Smooth muscle cell (in vitro differentiated cells): ENCODE results near the gene ANTXR1. TPM values are rescaled to one million over a fixed set of nuclear protein-coding genes. Genes with fewer than 3 reads are reported as not detected.

Experiments
- DNase-seq: peaks from one replicate; lab custom pipeline; 2025; ENCODE audit not compliant: unreplicated experiment; lab: John Stamatoyannopoulos, UW
- H2AFZ ChIP-seq: fragments of 200-600 bp; sonication (generic); 2 replicates; pipeline ENCODE4 v1.6.0; 2016; ENCODE audit warnings: antibody characterized with exemption, low read depth, mild to moderate bottlenecking
- H3F3A ChIP-seq: fragments of 200-600 bp; sonication (generic); 2 replicates; pipeline ENCODE4 v1.6.0; 2017; ENCODE audit warnings: antibody characterized with exemption, low read depth
- H3K27ac ChIP-seq: fragments of 200-600 bp; sonication (generic); 2 replicates; pipeline ENCODE4 v1.5.1; 2016; ENCODE audit warnings: low read depth, mild to moderate bottlenecking
- H3K27me3 ChIP-seq: fragments of 200-600 bp; sonication (generic); 2 replicates; pipeline ENCODE4 v1.6.1; 2016; ENCODE audit warnings: low read depth, mild to moderate bottlenecking
- H3K36me3 ChIP-seq: fragments of 200-600 bp; sonication (generic); 2 replicates; pipeline ENCODE4 v1.5.1; 2016; ENCODE audit warnings: low read depth
- H3K4me1 ChIP-seq: fragments of 200-600 bp; sonication (generic); 2 replicates; pipeline ENCODE4 v1.5.1; 2016; ENCODE audit warnings: low read depth
- H3K4me2 ChIP-seq: fragments of 200-600 bp; sonication (generic); 2 replicates; pipeline ENCODE4 v1.6.0; 2016; ENCODE audit warnings: mild to moderate bottlenecking
- H3K4me3 ChIP-seq: fragments of 200-600 bp; sonication (generic); 2 replicates; pipeline ENCODE4 v1.5.1; 2016; ENCODE audit warnings: mild to moderate bottlenecking
- H3K79me2 ChIP-seq: fragments of 200-600 bp; sonication (generic); 2 replicates; pipeline ENCODE4 v1.6.0; 2016; ENCODE audit warnings: low read depth, mild to moderate bottlenecking
- H3K9ac ChIP-seq: fragments of 200-600 bp; sonication (generic); 2 replicates; pipeline ENCODE4 v1.6.0; 2016; ENCODE audit warnings: low read depth
- H3K9me3 ChIP-seq: fragments of 200-600 bp; sonication (generic); replicated peaks from 2 replicates; pipeline ENCODE4 v1.5.1; 2016; ENCODE audit warnings: low read depth
- H4K20me1 ChIP-seq: fragments of 200-600 bp; sonication (generic); 2 replicates; pipeline ENCODE4 v1.6.0; 2016; ENCODE audit warnings: low read depth
- CTCF ChIP-seq: fragments of 200-600 bp; sonication (generic); IDR thresholded peaks from 2 replicates; pipeline ENCODE4 v1.5.1; 2017; ENCODE audit warnings: borderline replicate concordance, mild to moderate bottlenecking, antibody characterized with exemption; ENCODE audit not compliant: insufficient read depth, poor library complexity, severe bottlenecking
- WGBS: methylation state at CpG from one replicate; pipeline ENCODE4 v1.1.7; 2016; ENCODE audit warnings: low lambda C conversion rate; 5-methylcytosine and 5-hydroxymethylcytosine counted together
- polyA plus RNA-seq: library from polyadenylated mRNA; unstranded; fragments of >200 nt; fragmentation: Nextera tagmentation; extraction: Ambion mirVana; gene quantifications from 2 replicates; pipeline ENCODE4 v1.2.1, GENCODE V29; 2016
- total RNA-seq: library from RNA; depleted of rRNA; stranded (reverse); fragments of >200 nt; gene quantifications from 2 replicates; pipeline ENCODE4 v1.2.3, GENCODE V29; 2014

The ANTXR1 gene
- total and polyA plus RNA-seq, 2 experiments from 2014 or later: 292 to 309 TPM

- Histone ChIP-seq H3K79me2 (no peaks in the 10 kb centered on the region), H3K9ac (peak overlapping the region; percentile 8), H3K9me3 (no peaks in the 10 kb centered on the region), H3K4me2 (peak overlapping the region; percentile 52), H3K4me3 (no peak overlapping the region), H4K20me1 (no peaks in the 10 kb centered on the region), H3K36me3 (peaks cover 4% of the 10 kb centered on the region), H3K4me1 (peaks cover 15% of the 10 kb centered on the region), H2AFZ (no peak overlapping the region), H3K27ac (peak overlapping the region; percentile 99), H3F3A (peaks cover 50% of the 10 kb centered on the region), H3K27me3 (no peaks in the 10 kb centered on the region)
- no peak for TF ChIP-seq CTCF
- 8% methylated on average over 1 of the region's 1 CpG for WGBS
- no peak for DNase-seq
These were observed 74.9 kb downstream of the ANTXR1 start for GRCh38 chr2:69087912-69088240.

DNA sequence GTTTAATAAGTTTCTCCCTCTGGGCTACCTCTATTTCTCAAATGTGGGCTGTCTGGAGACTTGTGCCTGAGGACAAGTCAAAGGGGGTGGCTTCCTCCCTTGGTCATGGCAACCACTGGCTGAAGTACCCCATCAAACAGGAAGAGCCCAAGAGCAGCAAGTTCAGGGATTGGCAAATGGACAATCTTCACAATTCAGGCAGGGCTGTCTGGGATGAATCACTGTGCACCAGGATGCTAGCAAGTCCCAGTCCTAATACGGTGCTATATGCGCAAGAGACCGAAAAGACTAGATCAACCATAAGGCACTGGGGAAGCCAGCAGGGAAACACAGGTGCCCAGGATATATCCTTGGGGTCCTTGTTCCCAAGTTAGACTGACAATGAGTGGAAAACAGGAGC is 75.5 kb downstream of the ANTXR1 start:
- Histone ChIP-seq H3K4me3 (no peak overlapping the region), H3K4me2 (no peak overlapping the region), H2AFZ (no peak overlapping the region), H3K79me2 (no peaks in the 10 kb centered on the region), H4K20me1 (no peaks in the 10 kb centered on the region), H3K9ac (peak overlapping the region; percentile 58), H3K36me3 (peaks cover 10% of the 10 kb centered on the region), H3K4me1 (peaks cover 9% of the 10 kb centered on the region), H3K9me3 (no peaks in the 10 kb centered on the region), H3K27ac (peak overlapping the region; percentile 99), H3K27me3 (no peaks in the 10 kb centered on the region), H3F3A (peaks cover 48% of the 10 kb centered on the region)
- no peak for DNase-seq
- TF ChIP-seq CTCF: no peak
- WGBS: 77% methylated on average over 3 of the region's 3 CpGs

DNA sequence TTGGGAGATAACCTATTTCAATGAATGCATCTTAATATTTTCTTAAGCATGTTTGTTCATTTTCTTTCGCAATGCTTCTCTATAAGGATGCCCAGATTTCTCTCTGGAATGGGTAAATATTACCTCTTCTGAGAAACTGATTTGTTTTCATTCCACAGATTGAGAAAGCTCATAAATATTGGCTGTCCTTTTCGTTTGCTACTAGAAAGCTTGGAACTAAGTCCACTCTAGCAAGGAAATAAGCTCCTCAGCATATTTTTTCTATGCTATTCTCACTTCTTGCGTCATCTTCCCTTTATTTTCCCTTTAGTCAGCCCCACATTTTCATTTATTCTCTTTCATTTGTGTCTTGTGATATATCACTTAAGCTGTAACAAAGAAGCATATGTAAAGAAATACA is 76.3 kb downstream of the ANTXR1 start:
- 82% methylated on average over 3 of the region's 3 CpGs for WGBS
- Histone ChIP-seq H3F3A (peaks cover 41% of the 10 kb centered on the region), H4K20me1 (no peaks in the 10 kb centered on the region), H3K27me3 (no peaks in the 10 kb centered on the region), H3K4me1 (peaks cover under 1% of the 10 kb centered on the region), H3K9me3 (no peaks in the 10 kb centered on the region), H3K9ac (no peak overlapping the region), H3K4me3 (no peak overlapping the region), H3K4me2 (no peak overlapping the region), H2AFZ (no peak overlapping the region), H3K79me2 (no peaks in the 10 kb centered on the region), H3K36me3 (peaks cover 13% of the 10 kb centered on the region), H3K27ac (peak overlapping the region; percentile 99)
- TF ChIP-seq CTCF: no peak
- no peak for DNase-seq

DNA sequence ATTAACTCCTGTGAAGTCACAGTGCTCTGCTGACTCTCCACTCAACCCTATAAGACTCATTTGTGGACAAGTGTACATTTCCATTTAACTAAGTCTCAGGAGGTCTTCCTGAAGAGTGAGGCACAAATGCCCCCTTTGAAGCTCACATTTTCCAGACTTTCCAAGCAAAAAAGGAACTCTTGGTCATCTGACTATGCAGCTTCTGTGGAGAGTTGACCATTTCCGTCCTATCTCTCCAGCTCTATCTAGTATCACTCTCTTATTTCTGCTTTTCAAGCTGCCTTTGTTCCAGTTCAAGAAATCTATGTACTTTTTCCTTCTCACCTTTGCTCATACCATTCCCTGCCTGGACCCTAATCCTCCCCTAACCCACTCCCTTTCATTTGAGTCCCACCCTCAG is 77.0 kb downstream of the ANTXR1 start:
- H3K4me1 ChIP-seq: no peaks in the 10 kb centered on the region
- no peaks in the 10 kb centered on the region for H3K9me3 ChIP-seq
- peak overlapping the region; percentile 99 for H3K27ac ChIP-seq
- no peaks in the 10 kb centered on the region for H4K20me1 ChIP-seq
- peaks cover 13% of the 10 kb centered on the region for H3K36me3 ChIP-seq
- WGBS: 91% methylated on average over 1 of the region's 1 CpG
- H2AFZ ChIP-seq: no peak overlapping the region
- no peaks in the 10 kb centered on the region for H3K79me2 ChIP-seq
- no peak overlapping the region for H3K4me2 ChIP-seq
- peaks cover 47% of the 10 kb centered on the region for H3F3A ChIP-seq
- H3K4me3 ChIP-seq: no peak overlapping the region
- H3K27me3 ChIP-seq: no peaks in the 10 kb centered on the region
- DNase-seq: no peak
- H3K9ac ChIP-seq: no peak overlapping the region
- no peak for TF ChIP-seq CTCF
